ENCODE data around the gene MED7.
"Not testable (repeated sequence)": the region's sequence is repeated elsewhere in the genome, so short reads cannot be mapped to it uniquely, and the experiment has no call there.

The MED7 gene

GRCh38 chr5:157142317-157143126, at the start of gene MED7:
TSS of gene MED7 (minus strand) at chr5:157142865. CDS start at chr5:157139431, 3,434 bp downstream.
- peak; percentile 82 for DNase-seq (ENCODE audit: low read depth, low spot score)

- DNase-seq (ENCODE audit: low read depth, low spot score), result peak; percentile 19
These were observed 46.6 kb upstream of the MED7 start for GRCh38 chr5:157189223-157189622.

GRCh38 chr5:157188270-157188669, 45.6 kb upstream of the MED7 start:
- DNase-seq (ENCODE audit: low read depth, low spot score), result no peak

- DNase-seq (ENCODE audit: low read depth, low spot score), result no peak
These were observed 44.5 kb upstream of the MED7 start for GRCh38 chr5:157187046-157187754.

GRCh38 chr5:157186309-157187045, 43.8 kb upstream of the MED7 start:
- DNase-seq (ENCODE audit: low read depth, low spot score), result no peak

GRCh38 chr5:157185122-157185521, 42.5 kb upstream of the MED7 start:
- not testable (repeated sequence) for DNase-seq (ENCODE audit: low read depth, low spot score)

- no peak for DNase-seq (ENCODE audit: low read depth, low spot score)
These were observed 41.5 kb upstream of the MED7 start for GRCh38 chr5:157184117-157184670.

GRCh38 chr5:157182143-157182757, 39.6 kb upstream of the MED7 start:
- DNase-seq (ENCODE audit: low read depth, low spot score), result no peak

GRCh38 chr5:157180374-157181264, 38.0 kb upstream of the MED7 start, which contains the start of gene ITK:
TSS of gene ITK (plus strand) at chr5:157180840. CDS start at chr5:157180978, 138 bp downstream.
- DNase-seq (ENCODE audit: low read depth, low spot score), result no peak

GRCh38 chr5:157178966-157179365, 36.3 kb upstream of the MED7 start:
- DNase-seq (ENCODE audit: low read depth, low spot score), result no peak

GRCh38 chr5:157177953-157178352, 35.3 kb upstream of the MED7 start:
- DNase-seq (ENCODE audit: low read depth, low spot score), result no peak

GRCh38 chr5:157175071-157175612, 32.5 kb upstream of the MED7 start:
- DNase-seq (ENCODE audit: low read depth, low spot score), result no peak

GRCh38 chr5:157172403-157172802, 29.7 kb upstream of the MED7 start:
- DNase-seq (ENCODE audit: low read depth, low spot score), result peak; percentile 76

- no peak for DNase-seq (ENCODE audit: low read depth, low spot score)
These were observed 25.6 kb upstream of the MED7 start for GRCh38 chr5:157168286-157168685.

- no peak for DNase-seq (ENCODE audit: low read depth, low spot score)
These were observed 24.6 kb upstream of the MED7 start for GRCh38 chr5:157167214-157167621.

- DNase-seq (ENCODE audit: low read depth, low spot score), result no peak
These were observed 23.8 kb upstream of the MED7 start, which contains the start of gene GARIN3 for GRCh38 chr5:157166214-157167213. TSS of gene GARIN3 (minus strand) at chr5:157166264. CDS start at chr5:157166168, 96 bp downstream.

GRCh38 chr5:157165668-157166067, 23.0 kb upstream of the MED7 start:
- DNase-seq (ENCODE audit: low read depth, low spot score), result no peak

- no peak for DNase-seq (ENCODE audit: low read depth, low spot score)
These were observed 22.6 kb upstream of the MED7 start for GRCh38 chr5:157165261-157165660.

- no peak for DNase-seq (ENCODE audit: low read depth, low spot score)
These were observed 21.9 kb upstream of the MED7 start for GRCh38 chr5:157164521-157164920.
